NCI-H345 treated with DMSO at 0.1 percent for 48 hours (cell line): ENCODE results near the gene SDF2L1.
A peak's percentile ranks its signal among the peaks of the same experiment; 100 is the strongest.
"Not testable (repeated sequence)": the region's sequence is repeated elsewhere in the genome, so short reads cannot be mapped to it uniquely, and the experiment has no call there.

Experiments
- DNase-seq: peaks from one replicate; lab custom pipeline; 2025; ENCODE audit not compliant: unreplicated experiment; lab: John Stamatoyannopoulos, UW

The SDF2L1 gene

GRCh38 chr22:21635771-21636510, 6.2 kb upstream of the SDF2L1 start:
- DNase-seq = no peak

- DNase-seq = no peak
Observed at GRCh38 chr22:21636629-21637218, 5.4 kb upstream of the SDF2L1 start.

- not testable (repeated sequence) for DNase-seq
Observed at GRCh38 chr22:21637450-21637849, 4.7 kb upstream of the SDF2L1 start.

- no peak for DNase-seq
Observed at GRCh38 chr22:21639359-21639758, 2.7 kb upstream of the SDF2L1 start.

GRCh38 chr22:21640810-21641209, 1.3 kb upstream of the SDF2L1 start:
- DNase-seq = no peak

GRCh38 chr22:21641417-21641788, 699 bp upstream of the SDF2L1 start:
- DNase-seq = no peak

GRCh38 chr22:21642584-21643448, 714 bp downstream of the SDF2L1 start:
- peak; percentile 30 for DNase-seq

GRCh38 chr22:21643533-21644357, 1.6 kb downstream of the SDF2L1 start:
- no peak for DNase-seq

GRCh38 chr22:21645513-21645912, 3.4 kb downstream of the SDF2L1 start:
- not testable (repeated sequence) for DNase-seq

GRCh38 chr22:21646608-21647590, 4.8 kb downstream of the SDF2L1 start:
- peak; percentile 62 for DNase-seq

- DNase-seq = no peak
Observed at GRCh38 chr22:21650280-21650679, 8.2 kb downstream of the SDF2L1 start.

- peak; percentile 48 for DNase-seq
Observed at GRCh38 chr22:21650823-21651520, 8.9 kb downstream of the SDF2L1 start.

- DNase-seq = no peak
Observed at GRCh38 chr22:21651521-21652009, 9.5 kb downstream of the SDF2L1 start.

GRCh38 chr22:21652010-21652546, 10.0 kb downstream of the SDF2L1 start:
- peak; percentile 73 for DNase-seq

- no peak for DNase-seq
Observed at GRCh38 chr22:21652547-21653545, 10.7 kb downstream of the SDF2L1 start.

GRCh38 chr22:21657020-21657359, 14.9 kb downstream of the SDF2L1 start:
- no peak for DNase-seq

- peak; percentile 70 for DNase-seq
Observed at GRCh38 chr22:21657360-21658032, 15.4 kb downstream of the SDF2L1 start.
